A549 (cell line): ENCODE measurements around the gene IARS2. TPM values are rescaled to one million over a fixed set of nuclear protein-coding genes. Genes with fewer than 3 reads are reported as not detected.

Source experiments
- ATAC-seq, 2 experiments: fragments of 200-7000 bp in 1 of 2; fragments of >200 bp in 1 of 2; cut with Nextera tagmentation in 1 of 2; cut with Tn5 transposase in 1 of 2; 3 replicates each; pipeline versions ENCODE4 v1.8.0 to v1.9.1; 2018 to 2020; ENCODE audit warnings: mild to moderate bottlenecking in 1 of 2, moderate library complexity in 1 of 2
- CTCF ChIA-PET: fragments of 300-600 bp; sonication (Branson Sonifier 250); formaldehyde crosslinking; extraction: SDS; loops from one replicate; lab custom pipeline; 2021; ENCODE audit warnings: antibody characterized with exemption, inconsistent platforms; lab: Yijun Ruan, JAX
- POLR2A ChIA-PET: fragments of 350-600 bp; formaldehyde crosslinking; extraction: SDS; loops from one replicate; lab custom pipeline; 2021; ENCODE audit warnings: antibody characterized with exemption, inconsistent platforms; lab: Yijun Ruan, JAX
- DNase-seq, 2 experiments: peaks; one replicate each; pipeline versions ENCODE4 v3.0.0 to v3.0.0-alpha.2; 2011 to 2016; ENCODE audit warnings: low read depth in 1 of 2, low spot score in 1 of 2
- FAIRE-seq: peaks from 2 replicates; lab custom pipeline; 2011; peaks lifted over from hg19 to GRCh38; lab: Jason Lieb, UNC
- H3K27ac ChIP-seq, 2 experiments: fragments of >200 bp; sonication (Bioruptor Twin); formaldehyde crosslinking; 3 replicates each; pipeline ENCODE4 v1.5.1; 2016 to 2017
- H3K4me1 ChIP-seq: fragments of >200 bp; sonication (Bioruptor Twin); formaldehyde crosslinking; 3 replicates; pipeline ENCODE4 v1.6.1; 2016
- H3K4me2 ChIP-seq: fragments of >200 bp; sonication (Bioruptor Twin); formaldehyde crosslinking; 3 replicates; pipeline ENCODE4 v1.6.1; 2016
- H3K4me3 ChIP-seq: fragments of >200 bp; sonication (Bioruptor Twin); formaldehyde crosslinking; 3 replicates; pipeline ENCODE4 v1.5.1; 2016
- H3K9me3 ChIP-seq: fragments of >200 bp; sonication (Bioruptor Twin); formaldehyde crosslinking; 3 replicates; pipeline ENCODE4 v1.6.1; 2016
- BHLHE40 ChIP-seq: IDR thresholded peaks from 2 replicates; pipeline ENCODE4 v1.6.1; 2012; ENCODE audit warnings: low read depth, low read length, inconsistent platforms
- CBX2 ChIP-seq: fragments of 200-600 bp; sonication (generic); IDR thresholded peaks from 2 replicates; pipeline ENCODE4 v1.6.1; 2016; ENCODE audit warnings: low read depth, mild to moderate bottlenecking, borderline replicate concordance
- CBX8 ChIP-seq: fragments of 200-600 bp; sonication (generic); IDR thresholded peaks from 2 replicates; pipeline ENCODE4 v1.6.1; 2016
- CEBPB ChIP-seq, 2 experiments: fragments of >200 bp in 1 of 2; sonication (Bioruptor Twin) in 1 of 2; formaldehyde crosslinking in 1 of 2; IDR thresholded peaks; 2 replicates each; pipeline ENCODE4 v1.6.1; 2012 to 2016
- CHD2 ChIP-seq: fragments of 150-350 bp; IDR thresholded peaks from 2 replicates; pipeline ENCODE4 v1.6.1; 2014; ENCODE audit warnings: low read length; ENCODE audit not compliant: partially characterized antibody
- E2F6 ChIP-seq: IDR thresholded peaks from 2 replicates; pipeline ENCODE4 v1.6.1; 2012; ENCODE audit warnings: low read depth, borderline replicate concordance
- ELK1 ChIP-seq: fragments of 150-350 bp; IDR thresholded peaks from 2 replicates; pipeline ENCODE4 v1.6.1; 2014; ENCODE audit warnings: low read depth, mild to moderate bottlenecking, low read length
- EP300 ChIP-seq, 2 experiments: fragments of >200 bp; sonication (Bioruptor Twin); formaldehyde crosslinking; IDR thresholded peaks; 2 replicates in 1 of 2; 3 replicates in 1 of 2; pipeline ENCODE4 v1.6.1; 2016 to 2017
- FOSB ChIP-seq: fragments of 250-450 bp; sonication (Bioruptor Pico); IDR thresholded peaks from 2 replicates; pipeline ENCODE4 v1.5.0; 2020; ENCODE audit warnings: mild to moderate bottlenecking, moderate library complexity
- FOSL2 ChIP-seq, 2 experiments: fragments of 450-650 bp in 1 of 2; fragments of >200 bp in 1 of 2; sonication (Bioruptor Twin) in 1 of 2; formaldehyde crosslinking; IDR thresholded peaks; 2 replicates each; pipeline versions ENCODE4 v1.5.0 to v1.6.1; 2016 to 2020; ENCODE audit warnings: mild to moderate bottlenecking in 1 of 2, moderate library complexity in 1 of 2
- FOXS1 ChIP-seq: fragments of 250-450 bp; sonication (Bioruptor Pico); IDR thresholded peaks from 2 replicates; pipeline ENCODE4 v1.5.0; 2020; ENCODE audit warnings: mild to moderate bottlenecking, moderate library complexity
- GATA3 ChIP-seq: IDR thresholded peaks from 2 replicates; pipeline ENCODE4 v1.6.1; 2012; ENCODE audit warnings: borderline replicate concordance
- HOXB13 ChIP-seq: fragments of 250-450 bp; sonication (Bioruptor Pico); IDR thresholded peaks from 2 replicates; pipeline ENCODE4 v1.5.0; 2020; ENCODE audit warnings: low read depth, mild to moderate bottlenecking, moderate library complexity
- JUNB ChIP-seq: fragments of >200 bp; sonication (Bioruptor Twin); formaldehyde crosslinking; IDR thresholded peaks from 2 replicates; pipeline ENCODE4 v1.6.1; 2016
- KDM5A ChIP-seq: fragments of 200-600 bp; sonication (generic); IDR thresholded peaks from 2 replicates; pipeline ENCODE4 v1.6.1; 2016; ENCODE audit warnings: antibody characterized with exemption, mild to moderate bottlenecking
- MAFK ChIP-seq: fragments of 450-650 bp; IDR thresholded peaks from 2 replicates; pipeline ENCODE4 v1.6.1; 2014; ENCODE audit not compliant: partially characterized antibody
- MAZ ChIP-seq: fragments of 150-350 bp; IDR thresholded peaks from 2 replicates; pipeline ENCODE4 v1.6.1; 2014; ENCODE audit warnings: antibody characterized with exemption, low read depth, low read length, borderline replicate concordance
- NFE2L2 ChIP-seq: fragments of 150-350 bp; conservative IDR thresholded peaks from 2 replicates; pipeline ENCODE4 v1.6.1; 2014; ENCODE audit warnings: low read length
- POLR2A ChIP-seq: IDR thresholded peaks from 2 replicates; pipeline ENCODE4 v1.6.1; 2012; ENCODE audit warnings: mild to moderate bottlenecking, low read length
- POLR2AphosphoS2 ChIP-seq: conservative IDR thresholded peaks from 2 replicates; pipeline ENCODE4 v1.6.1; 2012; ENCODE audit warnings: low read length, improper control_type of control experiment, inconsistent platforms
- RAD21 ChIP-seq, 2 experiments: fragments of >200 bp in 1 of 2; sonication (Bioruptor Twin) in 1 of 2; formaldehyde crosslinking in 1 of 2; IDR thresholded peaks in 1 of 2; conservative IDR thresholded peaks in 1 of 2; 2 replicates in 1 of 2; 3 replicates in 1 of 2; pipeline ENCODE4 v1.6.1; 2012 to 2018; ENCODE audit warnings: inconsistent platforms in 1 of 2
- RARB ChIP-seq: fragments of 250-450 bp; sonication (Bioruptor Pico); IDR thresholded peaks from 2 replicates; pipeline ENCODE4 v1.8.0; 2021; ENCODE audit warnings: mild to moderate bottlenecking, moderate library complexity
- RNF2 ChIP-seq: fragments of 200-600 bp; sonication (generic); IDR thresholded peaks from 2 replicates; pipeline ENCODE4 v1.6.1; 2016; ENCODE audit warnings: low read depth, mild to moderate bottlenecking, antibody characterized with exemption, moderate library complexity, borderline replicate concordance
- SMC3 ChIP-seq: fragments of >200 bp; sonication (Bioruptor Twin); formaldehyde crosslinking; IDR thresholded peaks from 3 replicates; pipeline ENCODE4 v1.6.1; 2018; ENCODE audit warnings: inconsistent platforms
- SREBF2 ChIP-seq: fragments of 450-650 bp; IDR thresholded peaks from 2 replicates; pipeline ENCODE4 v1.6.1; 2014; ENCODE audit warnings: mild to moderate bottlenecking, moderate library complexity
- TFCP2L1 ChIP-seq: fragments of 250-450 bp; sonication (Bioruptor Pico); IDR thresholded peaks from 2 replicates; pipeline ENCODE4 v1.5.0; 2021; ENCODE audit warnings: mild to moderate bottlenecking
- USF2 ChIP-seq: fragments of 450-650 bp; IDR thresholded peaks from 2 replicates; pipeline ENCODE4 v1.6.1; 2014; ENCODE audit warnings: antibody characterized with exemption
- ZNF302 ChIP-seq: fragments of 250-450 bp; sonication (Bioruptor Pico); IDR thresholded peaks from 2 replicates; pipeline ENCODE4 v1.9.0; 2021; ENCODE audit warnings: inconsistent platforms, mild to moderate bottlenecking, moderate library complexity
- WGBS: methylation state at CpG from one replicate; pipeline ENCODE4 v1.1.6; 2017; ENCODE audit errors: missing lambda C conversion rate; 5-methylcytosine and 5-hydroxymethylcytosine counted together
- polyA plus RNA-seq, 4 experiments: library from polyadenylated mRNA; depleted of rRNA in 3 of 4; stranded (reverse); fragments of >200 nt; fragmentation: RNase III in 1 of 4; extraction: RNeasy Plus Mini Kit Qiagen cat#74134 plus additional on column Dnase treatment in 1 of 4; gene quantifications; 2 replicates in 3 of 4; 3 replicates in 1 of 4; pipeline ENCODE4 v1.2.3, GENCODE V29; 2011 to 2017

The IARS2 gene
- polyA plus RNA-seq, 2 of the 4 experiments (the other 2 are of a cell fraction), result 66.7 to 115 TPM

DNA sequence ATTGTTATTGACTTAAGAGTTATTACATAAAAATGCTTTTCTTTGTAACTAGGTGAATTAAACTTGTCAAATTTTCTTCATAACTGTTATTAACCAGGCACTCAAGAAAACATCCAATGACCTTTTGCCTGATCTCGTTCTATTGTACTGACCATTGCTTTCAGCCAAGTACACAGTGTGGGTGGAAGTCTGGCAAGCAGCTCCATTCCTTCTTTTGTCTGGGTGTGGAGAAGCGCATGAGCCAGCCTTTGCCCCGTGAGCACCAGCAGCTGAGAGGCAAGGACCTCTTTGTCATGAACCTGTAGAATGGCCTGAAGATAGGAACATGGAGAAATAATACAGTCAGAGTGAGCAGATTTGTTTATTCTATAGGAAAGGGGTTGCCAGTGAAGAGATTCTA is 57.5 kb downstream of the IARS2 start:
- no peak overlapping the region for H3K4me3 ChIP-seq
- ATAC-seq (no peak; a peak in 1 of 6 replicates), FAIRE-seq (no peak)
- 86% methylated on average over 3 of the region's 3 CpGs for WGBS
- no peaks in the 10 kb centered on the region for H3K9me3 ChIP-seq
- no peak overlapping the region for H3K27ac ChIP-seq
- POLR2A ChIA-PET, result no interaction called here
- no peaks in the 10 kb centered on the region for H3K4me1 ChIP-seq
- no peak overlapping the region for H3K4me2 ChIP-seq
- TF ChIP-seq POLR2A, result no peak
- no peak for TF ChIP-seq HOXB13 (CRISPR knock-in tag)
- TF ChIP-seq CEBPB (IDR thresholded peaks at IDR 0.05), result no peak
- no peak for TF ChIP-seq SREBF2
- no peak for TF ChIP-seq TFCP2L1 (CRISPR knock-in tag)
- TF ChIP-seq E2F6, result no peak
- TF ChIP-seq FOSB (CRISPR knock-in tag), result no peak
- no peak for TF ChIP-seq ELK1
- TF ChIP-seq, all 56 proteins: peak for 0
- DNase-seq, result no peak
- CTCF ChIA-PET, result no interaction called here

GRCh38 chr1:220153147-220153546 is 59.2 kb downstream of the IARS2 start:
- TF ChIP-seq SREBF2 (no peak), RAD21 (conservative IDR thresholded peaks at IDR 0.05 in 1 of 2, IDR thresholded peaks at IDR 0.05 in 1 of 2) (no peak), CHD2 (no peak), BHLHE40 (no peak)
- TF ChIP-seq, all 56 proteins: peak for 0
- no peak overlapping the region for H3K4me3 ChIP-seq
- FAIRE-seq (no peak), DNase-seq (no peak), ATAC-seq (no peak)
- H3K4me2 ChIP-seq, result no peak overlapping the region
- H3K27ac ChIP-seq, result no peak overlapping the region
- H3K9me3 ChIP-seq, result no peaks in the 10 kb centered on the region
- CTCF ChIA-PET, result no interaction called here
- POLR2A ChIA-PET, result no interaction called here
- no peaks in the 10 kb centered on the region for H3K4me1 ChIP-seq

DNA sequence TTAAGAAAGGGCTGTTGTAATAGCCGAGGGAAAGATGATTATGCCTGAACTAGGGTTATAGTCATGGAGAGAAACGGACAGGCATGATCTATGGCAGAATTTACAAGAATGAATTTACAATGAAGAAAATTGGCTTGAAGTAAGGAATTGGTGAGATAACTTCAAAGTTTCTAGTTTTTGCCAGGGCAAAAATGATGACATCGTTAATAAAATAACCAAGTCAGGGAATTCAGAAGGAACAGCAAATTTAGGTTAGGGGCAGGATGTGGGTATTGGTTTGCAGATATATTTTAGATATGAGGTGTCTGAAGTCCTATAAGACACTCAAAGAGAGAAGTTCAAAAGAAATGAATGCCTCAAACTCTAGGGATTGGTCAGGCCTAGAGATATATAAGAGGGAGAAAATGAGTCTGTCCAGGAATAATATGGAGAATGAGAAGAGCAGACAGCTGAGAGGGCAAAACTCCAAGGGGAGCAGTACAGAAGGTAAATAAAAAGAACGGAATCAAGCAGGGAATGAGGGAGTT is 62.8 kb downstream of the IARS2 start:
- Histone ChIP-seq H3K4me2 (no peak overlapping the region), H3K27ac (no peak overlapping the region), H3K4me1 (no peaks in the 10 kb centered on the region), H3K4me3 (no peak overlapping the region), H3K9me3 (no peaks in the 10 kb centered on the region)
- TF ChIP-seq POLR2AphosphoS2 (no peak), KDM5A (no peak), GATA3 (no peak), E2F6 (no peak), MAFK (peak; percentile 69)
- CTCF ChIA-PET, result no interaction called here
- FAIRE-seq, result no peak
- no peak for DNase-seq
- ATAC-seq, result no peak
- POLR2A ChIA-PET, result no interaction called here
- WGBS, result 89% methylated on average over 4 of the region's 4 CpGs

GRCh38 chr1:220157738-220158137 is 63.8 kb downstream of the IARS2 start:
- ATAC-seq (no peak), DNase-seq (no peak), FAIRE-seq (no peak)
- Histone ChIP-seq H3K9me3 (no peaks in the 10 kb centered on the region), H3K27ac (no peak overlapping the region), H3K4me1 (no peaks in the 10 kb centered on the region), H3K4me3 (no peak overlapping the region), H3K4me2 (no peak overlapping the region)
- CTCF ChIA-PET, result no interaction called here
- WGBS, result 85% methylated on average over 2 of the region's 2 CpGs
- POLR2A ChIA-PET, result no interaction called here
- TF ChIP-seq JUNB (no peak), MAZ (no peak), SMC3 (no peak), RNF2 (no peak), FOXS1 (CRISPR knock-in tag) (no peak), ZNF302 (CRISPR knock-in tag) (no peak), ELK1 (no peak), RARB (CRISPR knock-in tag) (no peak), NFE2L2 (no peak), CBX2 (no peak), EP300 (IDR thresholded peaks at IDR 0.05) (no peak), E2F6 (no peak), CBX8 (no peak), USF2 (no peak), FOSL2 (IDR thresholded peaks at IDR 0.05) (no peak), FOSL2 (CRISPR knock-in tag; IDR thresholded peaks at IDR 0.05) (no peak)
